Activated effector memory CD4-positive, alpha-beta T cell treated with Interleukin-2 at 50 U/mL for 16 hours (primary cell): Measurements from ENCODE around the gene MTCH1.
"Not testable (repeated sequence)": the region's sequence is repeated elsewhere in the genome, so short reads cannot be mapped to it uniquely, and the experiment has no call there.

Experiments used
- DNase-seq: peaks from one replicate; pipeline ENCODE4 v3.0.0-alpha.2; 2020

MTCH1 gene

DNA sequence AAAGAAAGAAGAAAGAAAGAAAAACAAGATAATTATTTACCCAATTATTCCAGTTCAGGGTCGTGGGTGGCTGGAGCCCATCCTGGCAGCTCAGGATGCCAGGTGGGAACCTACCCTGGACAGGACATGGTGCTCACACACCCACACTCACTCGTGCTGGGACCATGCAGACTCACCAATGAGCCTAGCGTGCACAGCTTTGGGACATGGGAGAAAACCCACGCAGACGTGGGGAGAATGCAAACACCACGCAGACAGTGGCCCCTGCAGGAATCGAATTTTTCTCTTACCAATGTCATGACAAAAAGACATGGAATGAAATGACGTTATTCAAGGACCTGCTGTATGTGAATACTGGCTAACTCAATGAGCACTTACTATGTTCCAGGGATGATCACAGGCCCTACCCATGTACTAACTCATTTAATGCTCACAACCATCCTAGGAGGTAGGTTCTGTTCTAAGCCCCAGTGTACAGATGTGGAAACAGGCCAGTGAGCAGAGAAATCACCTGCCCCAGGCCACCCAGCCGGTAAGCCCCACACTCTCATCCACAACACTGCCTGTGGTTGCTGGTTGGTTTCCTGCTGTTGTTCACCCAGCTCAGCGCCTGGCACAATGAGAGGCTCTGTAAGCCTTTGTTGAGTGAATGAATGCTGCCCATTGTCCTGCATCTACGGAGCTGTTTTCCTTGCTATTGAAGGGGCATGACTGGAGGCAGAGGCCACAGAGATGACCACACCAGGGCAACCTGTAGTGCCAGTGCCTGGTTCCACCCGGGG is 38.2 kb downstream of the MTCH1 start:
- peak; percentile 40 for DNase-seq

DNA sequence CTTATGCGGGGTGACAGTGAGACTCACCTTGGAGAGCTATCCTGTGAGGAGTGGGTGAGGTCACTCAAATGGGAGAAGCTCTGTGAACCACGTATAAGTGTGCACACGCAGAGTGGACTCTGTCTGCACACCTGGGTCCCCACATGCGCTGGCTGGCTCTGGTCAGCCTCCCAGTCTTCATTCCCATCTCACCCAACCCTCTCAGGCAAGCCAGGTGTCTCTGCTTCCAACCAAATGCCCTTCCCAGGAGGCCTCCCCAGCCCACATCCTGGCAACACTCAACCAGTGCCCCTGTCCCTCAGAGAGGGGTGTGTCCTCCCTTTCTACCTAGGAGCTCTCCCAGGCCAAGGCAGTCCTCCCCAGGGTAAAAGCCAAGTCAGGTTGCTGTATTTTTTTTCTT is 39.5 kb downstream of the MTCH1 start:
- DNase-seq, result no peak

DNA sequence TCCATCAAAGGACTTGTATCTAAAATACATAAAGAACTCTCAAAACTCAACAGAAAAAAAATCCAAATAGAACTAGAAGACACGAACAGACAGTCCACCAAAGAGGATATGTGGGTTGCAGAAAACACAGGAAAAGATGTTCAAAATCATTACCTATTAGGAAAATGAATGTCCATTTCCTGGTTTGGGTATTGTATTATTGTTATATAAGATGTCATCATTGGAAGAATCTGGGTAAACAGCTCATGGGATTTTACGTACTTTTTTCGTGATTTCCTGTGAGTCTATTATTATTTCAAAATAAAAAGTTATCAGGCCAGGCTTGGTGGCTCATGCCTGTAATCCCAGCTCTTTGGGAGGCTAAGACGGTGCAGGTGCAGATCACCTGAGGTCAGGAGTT is 40.7 kb downstream of the MTCH1 start:
- DNase-seq, result no peak

DNA sequence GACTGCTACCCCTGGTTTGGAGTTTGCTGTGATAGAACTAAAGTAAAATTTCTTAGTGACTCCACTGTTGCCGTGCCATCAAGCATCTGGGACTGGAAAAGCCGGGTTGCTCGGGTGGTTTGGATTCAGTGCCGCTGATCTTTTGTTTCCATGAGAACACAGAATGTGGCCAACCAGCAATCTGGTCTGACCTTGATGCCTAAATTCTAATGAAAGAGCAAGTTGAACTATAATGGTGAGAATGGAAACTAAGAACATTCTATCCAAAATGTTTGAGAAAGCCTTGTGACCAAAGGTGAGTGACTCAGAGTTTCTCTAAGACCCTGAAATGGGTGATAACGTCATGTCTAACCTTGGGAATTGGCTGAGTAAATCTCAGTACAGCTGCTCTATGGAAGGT is 41.3 kb downstream of the MTCH1 start:
- DNase-seq, result no peak

DNA sequence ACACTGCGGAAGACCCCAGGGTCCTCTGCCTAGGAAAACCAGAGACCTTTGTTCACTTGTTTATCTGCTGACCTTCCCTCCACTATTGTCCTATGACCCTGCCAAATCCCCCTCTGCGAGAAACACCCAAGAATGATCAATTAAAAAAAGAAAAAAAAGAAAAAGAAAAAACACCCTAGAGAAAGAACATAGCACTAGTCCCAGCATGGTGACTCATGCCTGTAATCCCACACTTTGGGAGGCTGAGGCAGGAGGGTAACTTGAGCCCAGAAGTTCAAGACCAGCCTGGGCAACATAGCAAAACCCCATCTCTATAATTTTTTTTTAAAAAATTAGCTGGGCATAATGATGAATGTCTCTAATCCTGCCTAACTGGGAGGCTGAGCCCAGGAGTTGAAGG is 43.7 kb downstream of the MTCH1 start:
- not testable (repeated sequence) for DNase-seq

DNA sequence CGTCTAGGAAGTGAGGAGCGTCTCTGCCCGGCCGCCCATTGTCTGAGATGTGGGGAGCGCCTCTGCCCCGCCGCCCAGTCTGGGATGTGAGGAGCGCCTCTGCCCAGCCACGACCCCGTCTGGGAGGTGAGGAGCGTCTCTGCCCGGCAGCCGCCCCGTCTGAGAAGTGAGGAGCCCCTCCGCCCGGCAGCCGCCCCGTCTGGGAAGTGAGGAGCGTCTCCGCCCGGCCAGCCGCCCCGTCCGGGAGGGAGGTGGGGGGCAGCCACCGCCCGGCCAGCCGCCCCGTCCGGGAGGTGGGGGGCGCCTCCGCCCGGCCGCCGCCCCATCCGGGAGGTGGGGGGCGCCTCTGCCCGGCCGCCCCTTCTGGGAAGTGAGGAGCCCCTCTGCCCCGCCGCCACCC is 44.4 kb downstream of the MTCH1 start:
- DNase-seq, result not testable (repeated sequence)

DNA sequence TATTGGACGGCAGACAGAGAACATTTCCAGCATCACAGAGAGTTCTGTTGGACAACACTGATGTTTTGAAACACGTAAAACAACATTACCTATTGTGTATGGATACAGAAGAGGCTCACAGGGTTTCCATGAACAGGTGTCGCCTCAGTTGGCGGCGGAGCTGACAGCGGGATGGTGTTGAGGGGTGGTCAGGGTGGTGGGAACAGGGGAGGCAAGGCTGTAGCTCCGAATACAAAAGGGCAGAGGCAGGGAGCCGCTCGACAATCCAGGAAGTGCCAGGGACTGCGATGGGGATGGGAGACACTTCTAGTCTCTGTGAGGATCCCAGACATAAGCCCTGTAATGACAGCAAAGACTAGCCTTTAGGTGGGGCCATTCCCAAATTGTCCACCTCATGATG is 46.0 kb downstream of the MTCH1 start:
- no peak for DNase-seq

DNA sequence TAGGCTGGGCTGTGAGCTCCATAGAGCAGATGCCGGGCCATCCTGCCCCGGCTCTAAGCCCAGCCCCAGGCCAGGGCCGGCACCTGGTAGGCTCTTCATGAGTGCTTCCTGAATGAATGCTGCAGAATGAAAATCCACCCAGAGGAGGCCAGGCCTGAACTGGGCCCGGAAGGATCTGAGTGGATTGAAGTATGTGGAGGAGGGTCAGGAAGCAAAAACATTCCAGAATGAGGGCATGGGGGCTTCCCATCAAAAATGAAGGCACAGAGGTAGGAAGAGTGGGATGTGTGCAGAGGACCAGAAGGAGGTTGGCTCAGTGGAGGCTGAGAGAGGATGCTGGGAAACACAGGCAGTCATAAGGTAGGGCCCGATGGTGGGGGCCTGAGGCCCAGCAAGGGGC is 47.0 kb downstream of the MTCH1 start:
- DNase-seq, result not testable (repeated sequence)

DNA sequence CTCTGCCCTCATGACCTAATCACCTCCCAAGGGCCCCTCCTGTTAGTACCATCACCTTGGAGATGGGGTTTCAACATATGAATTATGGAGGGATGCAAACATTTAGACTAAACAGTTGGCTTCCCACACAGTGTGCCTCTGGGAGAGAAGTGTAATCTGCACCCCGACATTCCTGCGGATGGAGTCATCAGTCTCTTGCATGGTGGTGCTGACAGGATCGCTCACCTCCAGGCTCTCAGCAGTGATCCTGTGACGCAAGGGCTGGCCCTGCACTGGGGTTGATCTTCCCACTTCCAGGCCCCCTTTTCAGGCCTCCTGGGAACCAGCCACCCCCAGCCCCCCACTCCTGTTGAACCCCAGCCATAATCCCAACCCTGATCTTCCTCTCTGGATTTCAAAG is 47.5 kb downstream of the MTCH1 start:
- no peak for DNase-seq

DNA sequence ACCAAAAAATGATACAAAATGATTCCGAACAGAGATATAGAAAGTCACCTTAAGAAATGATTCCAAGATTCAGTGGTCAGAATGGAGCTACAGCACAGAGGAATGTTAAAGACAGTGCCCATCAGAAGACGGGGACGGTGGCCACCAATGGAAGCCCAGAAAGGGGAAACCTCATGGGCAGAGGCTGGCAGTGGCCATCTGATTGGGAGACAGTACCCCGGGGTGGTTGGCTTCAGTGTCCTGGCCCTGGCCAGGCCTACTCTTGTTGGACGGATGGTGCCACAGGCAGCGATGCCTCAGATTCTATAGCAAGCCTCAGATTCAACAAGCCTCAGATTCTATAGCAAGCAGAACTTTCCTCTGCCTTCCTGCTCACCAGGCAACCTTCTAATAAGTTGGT is 48.1 kb downstream of the MTCH1 start:
- DNase-seq, result no peak

DNA sequence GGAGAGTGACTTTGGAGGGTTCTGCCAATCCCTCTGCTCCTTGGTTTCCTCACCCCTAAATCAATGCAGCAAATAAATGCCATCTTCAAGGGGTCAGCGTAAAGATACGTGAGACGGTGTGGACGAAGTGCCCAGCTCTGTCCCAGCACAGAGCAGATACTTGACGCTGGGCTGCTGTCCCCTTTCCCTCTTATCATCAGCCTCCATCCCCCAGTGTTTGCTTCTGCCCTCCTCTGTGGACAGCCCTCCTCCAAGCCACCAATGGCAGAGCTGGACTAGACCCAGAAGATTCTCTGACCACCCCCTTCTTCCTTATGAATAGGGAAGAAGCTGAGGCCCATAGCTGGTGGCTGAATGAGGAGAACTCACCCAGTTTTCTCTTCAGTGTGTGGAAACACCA is 49.2 kb downstream of the MTCH1 start:
- DNase-seq, result no peak

DNA sequence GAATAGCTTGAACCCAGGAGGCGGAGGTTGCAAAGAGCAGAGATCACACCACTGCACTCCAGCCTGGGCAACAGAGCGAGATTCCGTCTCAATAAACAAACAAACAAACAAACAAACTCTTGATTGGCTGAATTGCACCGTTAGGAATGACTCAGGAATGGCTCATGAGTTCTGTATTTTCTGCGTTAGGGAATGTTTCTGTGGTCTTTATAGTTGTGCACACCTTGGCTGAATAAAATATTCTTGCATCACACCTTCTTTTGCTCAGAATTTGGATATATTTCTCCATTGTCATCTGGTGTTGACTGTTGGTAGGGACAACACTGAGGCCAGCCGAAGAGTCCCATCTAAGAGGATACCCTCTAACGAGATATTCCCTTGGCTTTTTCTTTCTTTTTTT is 51.1 kb downstream of the MTCH1 start:
- no peak for DNase-seq

DNA sequence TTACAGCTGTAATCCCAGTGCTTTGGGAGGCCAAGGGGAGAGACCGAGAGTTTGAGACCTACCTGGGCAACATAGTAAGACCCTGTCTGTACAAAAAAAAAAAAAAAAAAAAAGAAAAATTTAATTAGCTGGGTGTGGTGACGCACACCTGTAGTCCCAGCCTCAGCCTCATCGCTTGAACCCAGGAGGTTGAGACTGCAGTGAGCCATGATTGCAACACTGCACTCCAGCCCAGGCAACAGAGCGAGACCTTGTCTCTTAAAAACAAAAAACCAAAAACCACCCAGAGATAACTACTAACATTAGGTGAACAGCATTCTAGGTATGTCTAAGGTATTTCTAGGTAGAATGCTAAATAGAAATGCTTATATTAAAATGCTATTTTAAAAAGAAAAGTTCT is 52.5 kb downstream of the MTCH1 start:
- DNase-seq, result no peak

DNA sequence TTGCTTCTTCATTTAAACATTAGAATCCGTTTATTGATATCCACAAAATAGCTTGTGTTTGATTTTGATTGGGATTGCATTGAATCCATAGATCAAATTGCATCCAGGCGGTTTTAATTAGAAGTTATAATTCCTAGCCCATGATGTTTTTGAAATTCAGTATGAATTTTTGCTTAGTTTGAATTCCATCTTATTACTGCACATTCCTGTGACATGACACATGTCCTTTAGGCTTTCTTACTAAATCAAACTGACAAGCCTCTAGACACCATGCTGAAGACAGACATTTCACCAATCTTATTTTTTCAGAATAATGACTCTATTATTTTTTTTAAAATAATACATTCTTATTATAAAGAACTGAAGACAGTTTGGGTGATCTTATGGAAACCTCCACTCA is 52.9 kb downstream of the MTCH1 start:
- no peak for DNase-seq

DNA sequence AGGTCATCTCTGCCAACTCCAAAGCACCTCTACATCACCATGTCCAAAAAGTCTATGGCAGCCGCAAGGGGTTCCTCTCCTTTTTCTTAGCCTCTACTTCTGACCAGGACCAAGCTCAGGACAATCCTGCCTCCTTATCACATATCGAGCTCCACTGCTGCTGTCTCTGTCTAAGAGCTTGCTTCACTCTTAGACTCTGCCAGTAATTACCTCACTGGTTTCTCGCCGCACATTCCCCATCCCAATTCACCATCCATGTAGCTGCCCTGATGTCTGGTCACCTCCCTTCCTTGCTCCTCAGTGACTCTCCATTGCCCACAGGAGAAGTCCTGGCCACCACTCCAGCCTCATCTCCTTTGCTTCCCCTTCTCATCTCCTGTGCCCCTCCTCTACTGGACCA is 55.5 kb downstream of the MTCH1 start:
- no peak for DNase-seq

DNA sequence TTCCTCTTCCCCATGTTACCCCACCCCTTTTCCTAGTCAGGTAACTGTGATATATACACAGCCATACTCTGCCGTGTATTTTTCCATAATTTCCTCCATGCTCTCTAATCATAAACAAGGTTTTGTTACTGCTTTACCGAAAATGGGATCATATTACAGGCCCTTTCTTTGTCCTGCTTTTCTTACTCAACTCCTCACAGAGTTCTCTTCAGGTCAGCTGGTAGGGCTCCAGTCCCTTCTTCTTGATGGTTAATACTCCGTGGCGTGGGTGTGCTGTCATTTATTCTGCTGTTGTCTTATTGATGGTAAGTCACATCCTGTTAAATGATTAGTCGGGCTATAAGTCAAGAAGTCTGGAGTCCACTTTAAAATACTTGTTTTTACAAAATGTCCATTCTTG is 56.4 kb downstream of the MTCH1 start:
- DNase-seq, result no peak

DNA sequence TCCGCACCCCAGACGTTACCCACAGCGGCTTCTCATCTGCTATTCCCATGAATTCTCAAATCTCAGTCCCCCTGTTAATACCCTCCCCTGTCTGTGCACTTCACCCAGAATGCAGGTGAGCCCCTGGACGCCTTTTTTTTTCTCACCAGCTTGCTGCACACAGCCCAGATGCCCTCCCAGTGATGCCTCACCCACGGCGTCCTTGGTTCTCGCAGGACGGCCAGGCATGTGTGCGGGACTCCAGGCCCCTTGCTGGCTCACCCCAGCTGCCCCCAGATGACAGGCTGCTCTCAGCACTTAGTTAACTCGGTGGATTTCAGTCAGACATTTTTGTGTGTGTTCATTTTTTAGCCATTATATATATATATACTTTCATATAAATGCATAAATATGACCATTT is 56.8 kb downstream of the MTCH1 start:
- DNase-seq, result no peak

DNA sequence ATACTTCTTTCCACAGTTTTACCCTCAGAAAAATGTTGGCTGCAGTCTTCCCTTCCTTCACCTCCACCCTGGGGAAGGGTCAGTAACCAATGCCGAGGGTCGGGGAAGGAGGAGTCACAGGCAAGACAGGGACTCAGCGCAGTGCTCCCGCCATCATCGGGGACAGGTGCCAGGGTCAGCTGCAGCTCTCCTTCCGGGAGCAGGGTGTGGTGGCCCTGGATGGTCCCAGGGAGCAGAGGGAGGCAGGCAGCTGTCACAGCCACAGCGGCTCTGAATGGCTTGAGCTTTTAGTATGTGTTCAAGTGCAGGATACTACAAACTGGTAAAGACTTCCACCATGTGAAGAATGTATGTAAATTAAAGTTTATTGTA is 57.5 kb downstream of the MTCH1 start:
- no peak for DNase-seq

DNA sequence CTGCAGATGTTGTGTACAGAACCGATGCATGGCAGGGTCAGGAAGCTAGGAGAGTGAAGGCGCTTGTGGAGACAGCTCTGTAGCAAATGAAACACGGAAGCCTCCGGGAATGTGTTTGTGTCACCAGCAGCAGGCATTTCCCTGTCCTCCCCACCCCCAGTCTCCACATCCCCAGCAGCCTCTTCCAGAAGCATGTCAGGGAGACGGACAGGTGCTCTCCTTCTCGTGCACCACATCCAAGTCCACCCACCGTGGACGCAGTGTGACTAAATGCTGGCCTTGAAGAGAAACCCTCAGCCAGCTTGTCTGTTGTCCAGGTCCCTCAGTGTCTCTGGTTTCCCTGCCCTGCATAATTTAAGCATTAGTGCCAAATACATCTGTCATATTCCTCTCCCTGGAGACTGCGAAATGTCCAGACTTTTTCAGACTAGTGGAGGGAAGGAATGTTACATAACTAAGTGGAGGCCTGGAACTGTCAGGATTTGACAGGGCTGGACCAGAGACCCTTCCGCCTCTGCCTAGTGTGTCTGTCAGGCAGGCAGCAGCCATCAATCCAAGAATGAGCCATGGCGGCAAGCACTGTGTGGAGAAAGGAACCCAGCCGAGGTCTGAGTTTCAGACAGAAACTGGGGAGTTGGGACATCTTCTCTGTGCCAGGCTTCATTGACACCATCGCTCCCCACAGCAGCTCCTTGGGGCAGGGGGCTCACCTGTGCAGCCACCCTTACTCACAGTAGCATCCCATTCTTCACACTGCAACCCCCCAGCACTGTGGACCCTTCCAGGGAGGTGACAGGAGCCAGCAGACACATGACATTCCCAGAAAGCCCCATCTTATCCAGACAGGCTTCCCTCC is 58.1 kb downstream of the MTCH1 start:
- no peak for DNase-seq

DNA sequence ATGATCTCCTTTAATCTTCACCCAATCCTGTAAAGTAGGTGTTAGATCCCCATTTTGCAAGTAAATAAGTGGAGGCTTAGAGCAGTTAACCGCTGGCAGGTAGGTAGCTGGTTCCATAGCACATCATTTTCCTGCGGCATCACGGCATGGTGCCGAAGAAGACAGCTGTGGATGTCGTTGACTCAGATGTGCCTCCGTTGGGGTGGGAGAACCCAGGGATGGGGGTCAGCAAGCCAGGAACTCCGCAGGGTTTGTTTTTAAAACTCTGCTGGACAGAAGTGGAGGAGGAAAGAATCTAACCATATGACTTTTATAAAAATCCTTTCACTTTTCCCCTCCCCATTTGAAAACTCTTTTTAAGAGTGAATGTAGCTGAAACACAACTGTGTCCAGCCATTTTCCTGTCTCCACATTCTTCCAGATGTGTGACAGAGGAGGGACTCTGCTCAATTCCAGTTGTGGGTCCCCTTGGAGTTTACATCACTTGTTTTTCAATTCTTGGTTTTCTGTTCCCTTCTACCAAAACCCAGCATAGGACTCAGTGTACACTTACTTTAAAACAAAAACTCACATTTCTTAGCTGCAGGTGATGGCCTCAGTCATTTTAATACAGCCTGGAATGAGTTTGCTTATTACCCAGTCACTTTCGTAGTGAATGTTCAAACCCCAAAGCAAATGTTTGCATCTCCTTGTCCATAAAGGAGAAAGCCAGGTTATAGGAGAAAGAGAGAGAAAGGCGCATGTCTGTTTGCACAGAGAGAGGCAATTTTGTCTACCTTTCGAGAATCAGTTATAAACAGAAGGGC is 59.1 kb downstream of the MTCH1 start:
- no peak for DNase-seq

DNA sequence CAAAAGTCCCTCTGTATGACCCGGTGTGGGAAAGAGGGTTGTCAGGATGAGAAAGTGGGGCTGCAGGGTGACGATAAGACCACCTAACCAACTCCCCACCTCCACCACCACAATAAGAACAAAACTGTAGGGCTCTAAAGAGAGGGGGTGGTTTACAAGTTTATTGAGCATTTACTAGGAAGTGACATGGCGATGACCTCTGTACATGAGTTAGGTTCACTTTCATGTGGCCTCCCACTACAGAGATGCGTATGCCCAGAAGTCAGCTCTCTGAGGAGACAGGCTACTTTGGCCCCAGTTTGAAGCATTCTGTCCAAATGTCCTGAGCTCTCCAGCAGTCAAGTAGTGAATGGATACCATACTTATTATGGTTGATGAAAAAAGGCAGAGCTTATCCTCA is 60.2 kb downstream of the MTCH1 start:
- no peak for DNase-seq

DNA sequence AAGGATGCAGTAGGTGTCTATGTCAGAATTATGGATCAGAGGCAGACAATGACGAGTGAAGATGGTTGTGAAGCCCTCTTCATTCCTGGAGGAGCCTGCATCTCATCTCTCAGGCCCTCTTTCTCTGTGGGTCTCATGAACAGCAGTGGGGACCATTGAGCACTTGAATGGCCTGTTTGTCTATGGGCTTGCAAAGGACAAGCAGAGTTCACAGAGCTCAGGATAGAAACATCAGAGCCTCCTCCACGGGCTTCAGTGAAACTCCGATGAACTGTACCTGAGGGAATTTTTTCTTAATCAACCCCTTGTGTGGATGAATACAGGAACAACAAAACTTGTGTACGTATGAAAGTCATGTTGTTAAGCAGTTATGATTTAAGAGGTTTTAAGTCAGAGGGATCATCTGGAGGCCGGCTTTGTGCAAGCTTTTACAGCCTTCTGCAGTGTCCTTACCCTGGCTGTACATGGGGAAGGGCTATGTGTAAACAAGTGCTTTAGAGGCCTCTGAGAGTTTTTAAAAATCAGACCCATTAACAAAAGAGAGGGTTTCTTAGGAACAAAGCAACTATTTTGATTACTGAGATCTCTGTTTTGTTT is 61.1 kb downstream of the MTCH1 start:
- DNase-seq, result no peak

DNA sequence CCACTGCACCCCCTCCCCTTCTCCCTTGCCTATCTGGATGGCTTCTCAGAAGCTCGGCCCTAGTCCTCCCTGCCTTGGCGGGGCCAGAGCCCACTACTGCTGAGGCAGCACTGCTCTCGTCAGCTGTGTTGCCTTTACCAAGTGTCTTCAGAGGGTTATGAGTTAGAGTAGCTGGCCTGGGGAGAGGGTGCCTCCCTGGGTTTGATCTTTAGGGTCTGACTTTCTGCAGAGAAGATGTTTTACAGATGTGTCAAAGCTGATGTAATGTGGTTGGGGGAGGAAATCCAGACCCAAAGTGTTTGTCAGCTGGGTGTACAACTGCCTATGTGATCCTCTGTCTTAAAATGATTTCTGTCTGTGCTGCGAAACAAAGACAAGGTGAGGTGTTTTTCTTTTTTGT is 61.9 kb downstream of the MTCH1 start:
- no peak for DNase-seq
